MM.1S (cell line): ENCODE data around the gene PICALM.
"Not testable (repeated sequence)": the region's sequence is repeated elsewhere in the genome, so short reads cannot be mapped to it uniquely, and the experiment has no call there.

Source experiments
- DNase-seq: peaks from one replicate; pipeline ENCODE4 v3.0.0-alpha.2; 2015
- H2AFZ ChIP-seq: fragments of 300-600 bp; sonication (generic); 2 replicates; pipeline ENCODE4 v1.6.0; 2016; ENCODE audit warnings: antibody characterized with exemption, low read length
- H3F3A ChIP-seq: fragments of 300-600 bp; sonication (generic); 2 replicates; pipeline ENCODE4 v1.6.1; 2016; ENCODE audit warnings: mild to moderate bottlenecking, antibody characterized with exemption, low read length, moderate library complexity, mixed read lengths; ENCODE audit not compliant: insufficient read depth
- H3K27ac ChIP-seq: fragments of 300-600 bp; sonication (generic); 2 replicates; pipeline ENCODE4 v1.5.1; 2016; ENCODE audit warnings: mild to moderate bottlenecking, low read length
- H3K27me3 ChIP-seq: fragments of 300-600 bp; sonication (generic); replicated peaks from 2 replicates; pipeline ENCODE4 v1.6.0; 2016; ENCODE audit warnings: low read length; ENCODE audit not compliant: insufficient read depth
- H3K36me3 ChIP-seq: fragments of 300-600 bp; sonication (generic); replicated peaks from 2 replicates; pipeline ENCODE4 v1.6.1; 2016; ENCODE audit warnings: mild to moderate bottlenecking, low read length, mixed read lengths; ENCODE audit not compliant: insufficient read depth
- H3K4me1 ChIP-seq: fragments of 300-600 bp; sonication (generic); 2 replicates; pipeline ENCODE4 v1.6.1; 2016; ENCODE audit warnings: low read length, mixed read lengths
- H3K4me2 ChIP-seq: fragments of 300-600 bp; sonication (generic); 2 replicates; pipeline ENCODE4 v1.6.0; 2016; ENCODE audit warnings: low read depth, low read length
- H3K4me3 ChIP-seq: fragments of 300-600 bp; sonication (generic); 2 replicates; pipeline ENCODE4 v1.5.1; 2016; ENCODE audit warnings: low read length, mixed read lengths
- H3K79me2 ChIP-seq: fragments of 300-600 bp; sonication (generic); 2 replicates; pipeline ENCODE4 v1.6.1; 2016; ENCODE audit warnings: mixed run types, low read length, mixed read lengths
- H3K9ac ChIP-seq: fragments of 300-600 bp; sonication (generic); 2 replicates; pipeline ENCODE4 v1.6.1; 2016; ENCODE audit warnings: low read length, mixed read lengths
- H3K9me2 ChIP-seq: fragments of 300-600 bp; sonication (generic); replicated peaks from 2 replicates; pipeline ENCODE4 v1.6.1; 2016; ENCODE audit warnings: mild to moderate bottlenecking, low read length, mixed read lengths; ENCODE audit not compliant: insufficient read depth
- H3K9me3 ChIP-seq: fragments of 300-600 bp; sonication (generic); replicated peaks from 2 replicates; pipeline ENCODE4 v1.6.1; 2016; ENCODE audit warnings: mild to moderate bottlenecking, low read length, mixed read lengths; ENCODE audit not compliant: insufficient read depth
- H4K20me1 ChIP-seq: fragments of 300-600 bp; sonication (generic); 2 replicates; pipeline ENCODE4 v1.6.1; 2016; ENCODE audit warnings: mild to moderate bottlenecking, low read length, moderate library complexity, mixed read lengths; ENCODE audit not compliant: insufficient read depth
- CTCF ChIP-seq: fragments of 300-600 bp; sonication (generic); IDR thresholded peaks from 2 replicates; pipeline ENCODE4 v1.5.1; 2016; ENCODE audit warnings: antibody characterized with exemption, low read length, mixed read lengths
- EZH2 ChIP-seq: fragments of 300-600 bp; sonication (generic); optimal IDR thresholded peaks from 2 replicates; pipeline ENCODE3; 2017; ENCODE audit warnings: low read depth, mild to moderate bottlenecking, antibody characterized with exemption, low read length, mixed read lengths
- EZH2phosphoT487 ChIP-seq: fragments of 300-600 bp; sonication (generic); IDR thresholded peaks from 2 replicates; pipeline ENCODE4 v1.6.1; 2018; ENCODE audit warnings: antibody characterized with exemption, low read length

PICALM gene

GRCh38 chr11:86108890-86109638 lies 40.2 kb upstream of the PICALM start:
- no peaks in the 10 kb centered on the region for H3K4me1 ChIP-seq
- no peak overlapping the region for H3K4me2 ChIP-seq
- H4K20me1 ChIP-seq = no peaks in the 10 kb centered on the region
- no peak overlapping the region for H2AFZ ChIP-seq
- TF ChIP-seq EZH2 (no peak), EZH2phosphoT487 (no peak), CTCF (no peak)
- H3K79me2 ChIP-seq = no peaks in the 10 kb centered on the region
- no peak for DNase-seq
- no peaks in the 10 kb centered on the region for H3K36me3 ChIP-seq
- no peak overlapping the region for H3K27ac ChIP-seq
- no peaks in the 10 kb centered on the region for H3F3A ChIP-seq
- H3K27me3 ChIP-seq = no peaks in the 10 kb centered on the region
- no peaks in the 10 kb centered on the region for H3K9me2 ChIP-seq
- H3K9me3 ChIP-seq = no peaks in the 10 kb centered on the region
- H3K9ac ChIP-seq = no peak overlapping the region
- no peak overlapping the region for H3K4me3 ChIP-seq

DNA sequence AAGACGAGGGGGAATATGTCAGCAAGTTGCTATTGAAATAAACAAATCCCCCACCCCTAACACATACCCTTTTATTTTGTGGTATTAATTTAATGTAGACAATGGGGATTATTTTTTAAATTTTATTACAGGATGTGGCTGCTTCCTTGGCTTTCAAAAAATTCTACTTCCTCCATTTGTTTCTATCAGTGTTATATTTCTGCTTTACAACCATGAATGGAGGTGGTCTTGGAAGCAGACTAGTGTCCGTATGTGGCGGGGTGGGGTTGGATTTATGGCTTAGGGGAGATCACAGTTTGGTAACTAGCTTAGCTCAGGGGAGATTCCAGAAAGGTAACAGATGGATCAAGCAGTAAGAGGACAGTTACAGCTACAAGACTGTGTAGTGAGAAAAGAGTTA lies 39.3 kb upstream of the PICALM start:
- no peak overlapping the region for H3K4me2 ChIP-seq
- H3K27me3 ChIP-seq = no peaks in the 10 kb centered on the region
- H3K27ac ChIP-seq = no peak overlapping the region
- no peak overlapping the region for H2AFZ ChIP-seq
- H3F3A ChIP-seq = no peaks in the 10 kb centered on the region
- no peak overlapping the region for H3K9ac ChIP-seq
- no peaks in the 10 kb centered on the region for H3K9me2 ChIP-seq
- H3K79me2 ChIP-seq = no peaks in the 10 kb centered on the region
- H3K4me1 ChIP-seq = no peaks in the 10 kb centered on the region
- H4K20me1 ChIP-seq = no peaks in the 10 kb centered on the region
- H3K9me3 ChIP-seq = no peaks in the 10 kb centered on the region
- H3K4me3 ChIP-seq = no peak overlapping the region
- H3K36me3 ChIP-seq = no peaks in the 10 kb centered on the region
- DNase-seq = no peak
- TF ChIP-seq EZH2phosphoT487 (no peak), CTCF (no peak), EZH2 (no peak)

DNA sequence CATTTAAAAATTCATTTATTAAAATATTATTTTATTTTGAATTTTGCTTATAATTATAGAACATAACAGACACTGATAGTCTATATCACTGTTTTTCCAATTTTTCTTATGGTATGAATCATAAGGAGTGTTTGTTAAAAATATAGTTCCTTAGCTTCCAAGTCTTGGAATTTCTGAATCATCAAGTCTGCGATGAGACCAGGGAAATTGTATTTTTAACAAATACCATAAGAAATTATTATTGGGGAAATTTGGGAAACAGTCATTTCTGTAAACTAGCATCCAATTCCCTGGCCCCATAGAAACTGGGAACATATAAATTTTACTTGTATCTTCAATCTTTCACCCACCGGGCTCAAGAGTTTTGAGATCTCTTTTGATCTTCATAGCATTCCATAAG lies 38.0 kb upstream of the PICALM start:
- Histone ChIP-seq H3K4me2 (no peak overlapping the region), H3K27me3 (no peaks in the 10 kb centered on the region), H3K27ac (no peak overlapping the region), H3K9me2 (no peaks in the 10 kb centered on the region), H3F3A (no peaks in the 10 kb centered on the region), H3K79me2 (no peaks in the 10 kb centered on the region), H3K4me3 (no peak overlapping the region), H2AFZ (no peak overlapping the region), H3K36me3 (no peaks in the 10 kb centered on the region), H3K9me3 (no peaks in the 10 kb centered on the region), H3K9ac (no peak overlapping the region), H4K20me1 (no peaks in the 10 kb centered on the region), H3K4me1 (no peaks in the 10 kb centered on the region)
- TF ChIP-seq CTCF (no peak), EZH2phosphoT487 (no peak), EZH2 (no peak)
- no peak for DNase-seq

DNA sequence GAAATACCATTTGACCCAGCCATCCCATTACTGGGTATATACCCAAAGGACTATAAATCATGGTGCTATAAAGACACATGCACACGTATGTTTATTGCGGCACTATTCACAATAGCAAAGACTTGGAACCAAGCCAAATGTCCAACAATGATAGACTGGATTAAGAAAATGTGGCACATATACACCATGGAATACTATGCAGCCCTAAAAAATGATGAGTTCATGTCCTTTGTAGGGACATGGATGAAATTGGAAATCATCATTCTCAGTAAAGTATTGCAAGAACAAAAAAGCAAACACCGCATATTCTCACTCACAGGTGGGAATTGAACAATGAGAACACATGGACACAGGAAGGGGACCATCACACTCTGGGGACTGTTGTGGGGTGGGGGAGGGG lies 37.1 kb upstream of the PICALM start:
- not testable (repeated sequence) for H3K9me2 ChIP-seq, H3K79me2 ChIP-seq, H3K27me3 ChIP-seq, H3K4me2 ChIP-seq, DNase-seq, H3K9me3 ChIP-seq, H3F3A ChIP-seq, H3K9ac ChIP-seq, H3K36me3 ChIP-seq, H4K20me1 ChIP-seq, H3K4me1 ChIP-seq, H2AFZ ChIP-seq, H3K4me3 ChIP-seq, H3K27ac ChIP-seq

- DNase-seq, H3K4me2 ChIP-seq, H3K9ac ChIP-seq, H4K20me1 ChIP-seq, H3K79me2 ChIP-seq, H3K27ac ChIP-seq, H3K9me2 ChIP-seq, H3K4me1 ChIP-seq, H3K36me3 ChIP-seq, H2AFZ ChIP-seq, H3K4me3 ChIP-seq, H3K27me3 ChIP-seq, H3K9me3 ChIP-seq, H3F3A ChIP-seq: not testable (repeated sequence)
These were observed 36.7 kb upstream of the PICALM start for GRCh38 chr11:86105601-86106000.
